NCI-H1417 treated with DMSO at 0.1 percent for 48 hours (cell line): ENCODE results near the gene TRPV6.

ENCODE experiments used
- DNase-seq: peaks from one replicate; lab custom pipeline; 2025; lab: John Stamatoyannopoulos, UW

Gene TRPV6

GRCh38 chr7:142885311-142886230, at the start of gene TRPV6:
TSS of gene TRPV6 (minus strand) at chr7:142885745.
- no peak for DNase-seq

- DNase-seq: no peak
Measured at GRCh38 chr7:142934056-142934455, 48.5 kb upstream of the TRPV6 start.

- DNase-seq: no peak
Measured at GRCh38 chr7:142933624-142934023, 48.1 kb upstream of the TRPV6 start, which contains the start of gene TRPV5. TSS of gene TRPV5 (minus strand) at chr7:142933746. CDS start at chr7:142933459, 287 bp downstream.

GRCh38 chr7:142933092-142933475, 47.5 kb upstream of the TRPV6 start:
- DNase-seq: no peak

- DNase-seq: no peak
Measured at GRCh38 chr7:142932386-142933091, 47.0 kb upstream of the TRPV6 start.

- no peak for DNase-seq
Measured at GRCh38 chr7:142930126-142930730, 44.7 kb upstream of the TRPV6 start.

GRCh38 chr7:142927949-142928348, 42.4 kb upstream of the TRPV6 start:
- DNase-seq: no peak

- DNase-seq: no peak
Measured at GRCh38 chr7:142927085-142927745, 41.7 kb upstream of the TRPV6 start.

- no peak for DNase-seq
Measured at GRCh38 chr7:142925413-142925812, 39.9 kb upstream of the TRPV6 start.

- DNase-seq: no peak
Measured at GRCh38 chr7:142923391-142923790, 37.8 kb upstream of the TRPV6 start.

GRCh38 chr7:142919656-142920055, 34.1 kb upstream of the TRPV6 start:
- no peak for DNase-seq

GRCh38 chr7:142918901-142919300, 33.4 kb upstream of the TRPV6 start:
- no peak for DNase-seq

GRCh38 chr7:142917447-142917846, 31.9 kb upstream of the TRPV6 start:
- DNase-seq: no peak

GRCh38 chr7:142916508-142916907, 31.0 kb upstream of the TRPV6 start:
- no peak for DNase-seq

- DNase-seq: no peak
Measured at GRCh38 chr7:142915315-142915714, 29.8 kb upstream of the TRPV6 start.

- DNase-seq: no peak
Measured at GRCh38 chr7:142914121-142914520, 28.6 kb upstream of the TRPV6 start.

GRCh38 chr7:142913566-142913965, 28.0 kb upstream of the TRPV6 start:
- no peak for DNase-seq

GRCh38 chr7:142913051-142913450, 27.5 kb upstream of the TRPV6 start:
- DNase-seq: no peak

GRCh38 chr7:142910481-142910880, 24.9 kb upstream of the TRPV6 start:
- DNase-seq: no peak

- DNase-seq: no peak
Measured at GRCh38 chr7:142910031-142910433, 24.5 kb upstream of the TRPV6 start.

- no peak for DNase-seq
Measured at GRCh38 chr7:142908921-142909890, 23.7 kb upstream of the TRPV6 start.
